Loucy (cell line): Measurements from ENCODE around the gene ZNF664.

Experiments
- EZH2phosphoT487 ChIP-seq: fragments of 200-600 bp; IDR thresholded peaks from 2 replicates; pipeline ENCODE4 v1.6.1; 2018; ENCODE audit warnings: antibody characterized with exemption, mild to moderate bottlenecking, moderate library complexity, borderline replicate concordance
- TF ChIP-seq, protein P1 (sequence below): fragments of 200-600 bp; sonication (generic); conservative IDR thresholded peaks from 2 replicates; pipeline ENCODE4 v1.5.1; 2014; ENCODE audit warnings: mild to moderate bottlenecking, antibody characterized with exemption, low read length

DNA sequence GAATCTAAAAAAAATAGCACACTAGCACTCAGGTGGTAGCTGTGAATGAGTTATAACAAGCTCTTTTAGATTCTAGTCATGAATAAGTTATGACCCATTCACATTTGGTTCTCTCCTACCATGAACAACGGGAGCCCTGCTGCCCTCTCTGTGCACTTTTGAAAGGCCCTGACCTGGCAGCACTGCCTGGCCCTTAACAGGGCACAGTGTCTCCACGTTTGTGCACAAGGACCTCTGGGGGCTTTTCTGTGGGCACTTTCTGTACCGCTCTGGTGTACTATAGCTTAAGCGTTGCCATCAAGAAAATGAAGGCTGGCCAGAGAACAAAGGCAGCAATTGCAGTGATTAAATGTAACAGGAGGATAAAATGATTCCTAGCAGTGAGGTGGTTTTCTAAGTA is 21.5 kb upstream of the ZNF664 start:
- TF ChIP-seq, protein P1, sequence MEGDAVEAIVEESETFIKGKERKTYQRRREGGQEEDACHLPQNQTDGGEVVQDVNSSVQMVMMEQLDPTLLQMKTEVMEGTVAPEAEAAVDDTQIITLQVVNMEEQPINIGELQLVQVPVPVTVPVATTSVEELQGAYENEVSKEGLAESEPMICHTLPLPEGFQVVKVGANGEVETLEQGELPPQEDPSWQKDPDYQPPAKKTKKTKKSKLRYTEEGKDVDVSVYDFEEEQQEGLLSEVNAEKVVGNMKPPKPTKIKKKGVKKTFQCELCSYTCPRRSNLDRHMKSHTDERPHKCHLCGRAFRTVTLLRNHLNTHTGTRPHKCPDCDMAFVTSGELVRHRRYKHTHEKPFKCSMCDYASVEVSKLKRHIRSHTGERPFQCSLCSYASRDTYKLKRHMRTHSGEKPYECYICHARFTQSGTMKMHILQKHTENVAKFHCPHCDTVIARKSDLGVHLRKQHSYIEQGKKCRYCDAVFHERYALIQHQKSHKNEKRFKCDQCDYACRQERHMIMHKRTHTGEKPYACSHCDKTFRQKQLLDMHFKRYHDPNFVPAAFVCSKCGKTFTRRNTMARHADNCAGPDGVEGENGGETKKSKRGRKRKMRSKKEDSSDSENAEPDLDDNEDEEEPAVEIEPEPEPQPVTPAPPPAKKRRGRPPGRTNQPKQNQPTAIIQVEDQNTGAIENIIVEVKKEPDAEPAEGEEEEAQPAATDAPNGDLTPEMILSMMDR, result no peak
- TF ChIP-seq EZH2phosphoT487, result no peak
